GM18907 (cell line): ENCODE measurements around the gene PCDHA10.
"Not testable (repeated sequence)": the region's sequence is repeated elsewhere in the genome, so short reads cannot be mapped to it uniquely, and the experiment has no call there.

Experiments used
- ATAC-seq: cut with Tn5 transposase; IDR thresholded peaks from one replicate; pipeline ENCODE4 v1.9.1; 2021; ENCODE audit warnings: mild to moderate bottlenecking, moderate library complexity; ENCODE audit not compliant: unreplicated experiment

PCDHA10 gene

DNA sequence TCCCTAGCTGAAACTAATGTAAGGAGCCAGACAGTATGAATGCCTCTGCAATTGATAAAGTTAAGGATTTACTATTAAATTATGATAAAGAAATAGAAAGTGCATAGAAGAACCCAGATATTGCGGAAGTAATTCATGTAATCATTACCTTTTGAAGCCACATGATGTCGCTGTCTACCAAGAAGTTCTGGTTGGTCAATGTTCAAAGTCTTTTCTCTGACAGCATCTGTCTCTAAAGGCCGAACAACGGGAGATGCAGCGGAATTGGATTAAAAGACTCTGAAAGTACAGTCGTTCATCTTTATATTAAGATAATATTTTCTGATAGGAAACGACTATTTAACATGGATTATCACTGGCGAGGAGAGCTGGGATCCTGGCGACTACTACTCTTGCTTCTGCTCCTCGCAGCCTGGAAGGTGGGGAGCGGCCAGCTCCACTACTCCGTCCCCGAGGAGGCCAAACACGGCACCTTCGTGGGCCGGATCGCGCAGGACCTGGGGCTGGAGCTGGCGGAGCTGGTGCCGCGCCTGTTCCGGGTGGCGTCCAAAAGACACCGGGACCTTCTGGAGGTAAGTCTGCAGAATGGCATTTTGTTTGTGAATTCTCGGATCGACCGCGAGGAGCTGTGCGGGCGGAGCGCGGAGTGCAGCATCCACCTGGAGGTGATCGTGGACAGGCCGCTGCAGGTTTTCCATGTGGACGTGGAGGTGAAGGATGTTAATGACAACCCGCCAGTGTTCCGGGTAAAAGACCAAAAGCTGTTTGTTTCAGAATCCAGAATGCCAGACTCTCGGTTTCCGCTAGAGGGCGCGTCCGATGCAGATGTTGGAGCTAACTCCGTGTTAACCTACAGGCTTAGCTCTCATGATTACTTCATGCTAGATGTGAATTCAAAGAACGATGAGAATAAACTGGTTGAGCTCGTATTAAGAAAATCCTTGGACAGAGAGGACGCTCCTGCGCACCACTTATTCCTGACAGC lies 14.4 kb upstream of the PCDHA10 start, which contains the start of gene PCDHA8:
PCDHA8 (plus strand) TSS at position 210 of the 985 bp plus-strand sequence; CDS start at position 345, 135 bp downstream.
- no peak for ATAC-seq

DNA sequence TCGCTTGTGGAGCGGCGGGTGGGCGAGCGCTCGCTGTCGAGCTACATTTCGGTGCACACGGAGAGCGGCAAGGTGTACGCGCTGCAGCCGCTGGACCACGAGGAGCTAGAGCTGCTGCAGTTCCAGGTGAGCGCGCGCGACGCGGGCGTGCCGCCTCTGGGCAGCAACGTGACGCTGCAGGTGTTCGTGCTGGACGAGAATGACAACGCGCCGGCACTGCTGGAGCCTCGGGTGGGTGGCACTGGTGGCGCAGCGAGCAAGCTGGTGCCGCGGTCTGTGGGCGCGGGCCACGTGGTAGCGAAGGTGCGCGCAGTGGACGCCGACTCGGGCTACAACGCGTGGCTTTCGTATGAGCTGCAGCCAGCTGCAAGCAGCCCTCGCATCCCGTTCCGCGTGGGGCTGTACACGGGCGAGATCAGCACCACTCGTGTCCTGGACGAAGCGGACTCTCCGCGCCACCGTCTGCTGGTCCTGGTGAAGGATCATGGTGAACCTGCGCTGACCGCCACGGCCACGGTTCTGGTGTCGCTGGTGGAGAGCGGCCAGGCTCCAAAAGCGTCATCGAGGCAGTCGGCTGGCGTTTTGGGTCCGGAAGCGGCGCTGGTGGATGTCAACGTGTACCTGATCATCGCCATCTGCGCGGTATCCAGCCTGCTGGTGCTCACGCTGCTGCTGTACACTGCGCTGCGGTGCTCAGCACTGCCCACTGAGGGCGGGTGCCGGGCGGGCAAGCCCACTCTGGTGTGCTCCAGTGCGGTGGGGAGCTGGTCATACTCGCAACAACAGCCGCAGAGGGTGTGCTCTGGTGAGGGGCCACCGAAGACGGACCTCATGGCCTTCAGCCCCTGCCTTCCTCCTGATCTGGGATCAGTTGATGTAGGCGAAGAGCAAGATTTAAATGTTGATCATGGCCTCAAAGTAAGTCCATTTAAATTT lies 12.6 kb upstream of the PCDHA10 start:
- ATAC-seq: no peak

DNA sequence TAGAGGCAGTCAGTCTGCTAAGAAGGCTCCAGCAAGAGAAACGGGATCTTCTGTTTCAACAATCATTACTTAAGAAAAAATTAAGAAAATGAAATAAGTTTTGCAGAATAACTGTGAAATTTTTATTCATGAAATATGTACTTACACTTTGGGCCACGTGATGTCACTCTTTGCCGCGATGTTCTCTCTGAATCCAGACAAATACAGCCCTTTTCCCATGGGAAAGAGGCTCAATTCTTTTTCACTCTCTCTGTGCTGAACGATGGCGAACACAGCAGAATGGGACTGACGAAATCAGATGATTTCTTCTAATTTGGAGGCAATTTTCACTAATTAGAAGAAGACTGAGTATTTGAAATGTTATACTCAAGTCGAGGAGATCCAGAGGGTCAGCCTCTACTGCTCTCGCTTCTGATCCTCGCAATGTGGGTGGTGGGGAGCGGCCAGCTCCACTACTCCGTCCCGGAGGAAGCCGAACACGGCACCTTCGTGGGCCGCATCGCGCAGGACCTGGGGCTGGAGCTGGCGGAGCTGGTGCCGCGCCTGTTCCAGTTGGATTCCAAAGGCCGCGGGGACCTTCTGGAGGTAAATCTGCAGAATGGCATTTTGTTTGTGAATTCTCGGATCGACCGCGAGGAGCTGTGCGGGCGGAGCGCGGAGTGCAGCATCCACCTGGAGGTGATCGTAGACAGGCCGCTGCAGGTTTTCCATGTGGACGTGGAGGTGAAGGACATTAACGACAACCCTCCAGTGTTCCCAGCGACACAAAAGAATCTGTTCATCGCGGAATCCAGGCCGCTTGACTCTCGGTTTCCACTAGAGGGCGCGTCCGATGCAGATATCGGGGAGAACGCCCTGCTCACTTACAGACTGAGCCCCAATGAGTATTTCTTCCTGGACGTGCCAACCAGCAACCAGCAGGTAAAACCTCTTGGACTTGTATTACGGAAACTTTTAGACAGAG lies 7.3 kb upstream of the PCDHA10 start, which contains the start of gene PCDHA9:
PCDHA9 (plus strand) TSS at position 244 of the 964 bp plus-strand sequence; CDS start at position 358, 114 bp downstream.
- not testable (repeated sequence) for ATAC-seq

DNA sequence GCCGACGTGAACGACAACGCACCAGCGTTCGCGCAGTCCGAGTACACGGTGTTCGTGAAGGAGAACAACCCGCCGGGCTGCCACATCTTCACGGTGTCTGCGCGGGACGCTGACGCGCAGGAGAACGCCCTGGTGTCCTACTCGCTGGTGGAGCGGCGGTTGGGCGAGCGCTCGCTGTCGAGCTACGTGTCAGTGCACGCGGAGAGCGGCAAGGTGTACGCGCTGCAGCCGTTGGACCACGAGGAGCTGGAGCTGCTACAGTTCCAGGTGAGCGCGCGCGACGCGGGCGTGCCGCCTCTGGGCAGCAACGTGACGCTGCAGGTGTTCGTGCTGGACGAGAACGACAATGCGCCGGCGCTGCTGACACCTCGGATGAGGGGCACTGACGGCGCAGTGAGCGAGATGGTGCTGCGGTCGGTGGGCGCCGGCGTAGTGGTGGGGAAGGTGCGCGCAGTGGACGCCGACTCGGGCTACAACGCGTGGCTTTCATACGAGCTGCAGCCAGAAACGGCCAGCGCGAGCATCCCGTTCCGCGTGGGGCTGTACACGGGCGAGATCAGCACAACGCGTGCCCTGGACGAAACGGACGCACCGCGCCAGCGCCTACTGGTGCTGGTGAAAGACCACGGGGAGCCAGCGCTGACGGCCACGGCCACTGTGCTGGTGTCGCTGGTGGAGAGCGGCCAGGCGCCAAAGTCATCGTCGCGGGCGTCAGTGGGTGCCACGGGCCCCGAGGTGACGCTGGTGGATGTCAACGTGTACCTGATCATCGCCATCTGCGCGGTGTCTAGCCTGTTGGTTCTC lies 5.7 kb upstream of the PCDHA10 start:
- not testable (repeated sequence) for ATAC-seq

- no peak for ATAC-seq
Observed at GRCh38 chr5:140857177-140857986, 1.7 kb downstream of the PCDHA10 start.

- no peak for ATAC-seq
Observed at GRCh38 chr5:140857987-140858240, 2.2 kb downstream of the PCDHA10 start.

DNA sequence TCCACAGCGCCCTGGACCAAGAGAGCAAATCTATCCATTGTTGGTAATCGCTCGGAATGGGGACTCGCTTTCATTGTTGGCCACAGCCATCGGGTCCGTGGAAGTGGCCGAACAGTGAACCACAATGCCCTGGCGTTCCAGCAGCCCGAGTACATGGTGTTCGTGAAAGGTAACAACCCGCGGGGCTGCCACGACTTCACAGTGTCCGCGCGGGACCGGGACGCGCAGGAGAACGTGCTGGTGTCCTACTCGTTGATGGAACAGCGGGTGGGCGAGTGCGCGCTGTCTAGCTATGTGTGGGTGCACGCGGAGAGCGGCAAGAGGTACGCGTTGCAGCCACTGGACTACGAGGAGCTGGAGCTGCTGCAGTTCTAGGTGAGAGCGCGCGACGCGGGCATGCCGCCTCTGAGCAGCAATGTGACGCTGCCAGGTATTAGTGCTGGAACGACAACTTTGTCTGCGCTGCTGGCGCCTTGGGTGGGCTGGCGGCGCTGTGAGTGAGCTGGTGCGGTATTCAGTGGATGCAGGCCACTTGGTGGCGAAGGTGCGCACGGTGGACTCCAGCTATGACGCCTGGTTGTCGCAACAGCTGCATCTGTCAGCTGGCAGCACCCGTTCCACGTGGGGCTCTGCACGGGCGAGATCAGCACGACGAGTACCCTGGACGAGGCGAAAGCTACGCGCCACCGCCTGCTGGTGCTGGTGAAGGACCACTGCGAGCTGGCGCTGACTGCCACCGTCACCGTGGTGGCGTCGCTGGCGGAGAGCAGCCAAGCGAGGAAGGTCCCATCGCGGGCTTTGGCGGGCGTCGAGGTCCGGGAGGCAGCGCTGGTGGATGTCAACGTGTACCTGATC lies 7.0 kb downstream of the PCDHA10 start:
- no peak for ATAC-seq

- no peak for ATAC-seq
Observed at GRCh38 chr5:140868721-140869554, 13.2 kb downstream of the PCDHA10 start, which contains the start of gene PCDHA11. Gene PCDHA11, plus strand, starts transcription at chr5:140868957. Its CDS starts 147 bp downstream, at chr5:140869104.

GRCh38 chr5:140869555-140869886 lies 13.8 kb downstream of the PCDHA10 start:
- ATAC-seq: no peak

GRCh38 chr5:140870221-140871201 lies 14.8 kb downstream of the PCDHA10 start:
- ATAC-seq: no peak

GRCh38 chr5:140875085-140876065 lies 19.7 kb downstream of the PCDHA10 start, which contains the start of gene PCDHA12:
Gene PCDHA12, plus strand, starts transcription at chr5:140875308. Its CDS starts 165 bp downstream, at chr5:140875473.
- no peak for ATAC-seq

DNA sequence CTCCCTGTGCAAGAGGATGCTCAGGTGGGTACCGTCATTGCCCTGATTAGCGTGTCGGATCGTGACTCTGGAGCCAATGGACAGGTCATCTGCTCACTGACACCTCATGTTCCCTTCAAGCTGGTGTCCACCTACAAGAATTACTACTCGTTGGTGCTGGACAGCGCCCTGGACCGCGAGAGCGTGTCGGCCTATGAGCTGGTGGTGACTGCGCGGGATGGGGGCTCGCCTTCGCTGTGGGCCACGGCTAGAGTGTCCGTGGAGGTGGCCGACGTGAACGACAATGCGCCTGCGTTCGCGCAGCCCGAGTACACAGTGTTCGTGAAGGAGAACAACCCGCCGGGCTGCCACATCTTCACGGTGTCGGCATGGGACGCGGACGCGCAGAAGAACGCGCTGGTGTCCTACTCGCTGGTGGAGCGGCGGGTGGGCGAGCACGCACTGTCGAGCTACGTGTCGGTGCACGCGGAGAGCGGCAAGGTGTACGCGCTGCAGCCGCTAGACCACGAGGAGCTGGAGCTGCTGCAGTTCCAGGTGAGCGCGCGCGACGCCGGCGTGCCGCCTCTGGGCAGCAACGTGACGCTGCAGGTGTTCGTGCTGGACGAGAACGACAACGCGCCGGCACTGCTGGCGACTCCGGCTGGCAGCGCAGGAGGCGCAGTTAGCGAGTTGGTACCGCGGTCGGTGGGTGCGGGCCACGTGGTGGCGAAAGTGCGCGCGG lies 21.0 kb downstream of the PCDHA10 start:
- not testable (repeated sequence) for ATAC-seq

DNA sequence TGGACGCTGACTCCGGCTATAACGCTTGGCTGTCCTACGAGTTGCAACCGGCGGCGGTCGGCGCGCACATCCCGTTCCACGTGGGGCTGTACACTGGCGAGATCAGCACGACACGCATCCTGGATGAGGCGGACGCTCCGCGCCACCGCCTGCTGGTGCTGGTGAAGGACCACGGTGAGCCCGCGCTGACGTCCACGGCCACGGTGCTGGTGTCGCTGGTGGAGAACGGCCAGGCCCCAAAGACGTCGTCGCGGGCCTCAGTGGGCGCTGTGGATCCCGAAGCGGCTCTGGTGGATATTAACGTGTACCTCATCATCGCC lies 21.5 kb downstream of the PCDHA10 start:
- ATAC-seq: no peak
